Renal cortex interstitium (tissue), 11 donors: ENCODE results near the gene FAM217B. TPM values are rescaled to one million over a fixed set of nuclear protein-coding genes. Genes with fewer than 3 reads are reported as not detected.

Experiments used
- DNase-seq, 11 donors: peaks; one replicate each; pipeline ENCODE4 v3.0.0-alpha.2; 2013; ENCODE audit warnings: low read depth in 9 of 11, low spot score in 4 of 11; ENCODE audit errors: extremely low read depth in 1 of 11
- polyA plus RNA-seq, 3 donors: library from polyadenylated mRNA; unstranded; fragments of 120-200 nt; gene quantifications; one replicate each; pipeline ENCODE4 v1.2.1, GENCODE V29; 2013; ENCODE audit not compliant: insufficient read length in 3 of 3

FAM217B gene
- polyA plus RNA-seq, 3 donors, result 20.4 to 27.0 (median 21.8) TPM

DNA sequence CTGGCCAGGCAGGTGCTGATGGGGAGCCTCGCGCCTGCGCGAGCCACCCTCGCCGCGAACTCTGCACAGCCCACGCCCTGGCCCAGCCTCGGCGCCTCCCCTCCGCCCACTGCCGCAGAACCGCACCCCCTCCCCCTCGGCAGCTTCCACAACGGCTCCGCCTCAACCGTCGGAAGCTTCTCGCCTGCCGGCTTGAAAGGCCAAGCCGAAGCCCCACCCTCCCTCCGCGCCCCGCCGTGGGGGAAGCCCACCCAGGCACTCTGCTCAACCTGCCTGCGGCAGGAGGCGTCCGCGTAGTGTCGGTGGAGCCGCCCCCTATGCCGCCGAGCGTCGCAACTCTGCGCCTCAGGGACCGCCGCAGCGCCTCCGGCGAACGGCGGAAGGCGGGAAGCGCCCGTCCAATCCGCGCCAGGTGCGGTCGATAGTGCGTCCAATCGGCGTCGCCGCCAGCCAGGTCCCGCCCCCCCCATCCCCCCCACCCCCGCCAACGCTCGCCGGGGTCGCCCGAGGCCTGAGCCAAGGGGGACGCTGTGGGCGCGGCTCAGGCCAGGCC, 6.8 kb upstream of the FAM217B start, which contains the start of gene SYCP2:
Gene SYCP2, minus strand, starts transcription at position 342 of the 553 bp plus-strand sequence. CDS start 11,224 bp downstream, outside the sequence.
- DNase-seq, result peak in 4 of 11 donors; percentile 25 to 39 (median 29)

DNA sequence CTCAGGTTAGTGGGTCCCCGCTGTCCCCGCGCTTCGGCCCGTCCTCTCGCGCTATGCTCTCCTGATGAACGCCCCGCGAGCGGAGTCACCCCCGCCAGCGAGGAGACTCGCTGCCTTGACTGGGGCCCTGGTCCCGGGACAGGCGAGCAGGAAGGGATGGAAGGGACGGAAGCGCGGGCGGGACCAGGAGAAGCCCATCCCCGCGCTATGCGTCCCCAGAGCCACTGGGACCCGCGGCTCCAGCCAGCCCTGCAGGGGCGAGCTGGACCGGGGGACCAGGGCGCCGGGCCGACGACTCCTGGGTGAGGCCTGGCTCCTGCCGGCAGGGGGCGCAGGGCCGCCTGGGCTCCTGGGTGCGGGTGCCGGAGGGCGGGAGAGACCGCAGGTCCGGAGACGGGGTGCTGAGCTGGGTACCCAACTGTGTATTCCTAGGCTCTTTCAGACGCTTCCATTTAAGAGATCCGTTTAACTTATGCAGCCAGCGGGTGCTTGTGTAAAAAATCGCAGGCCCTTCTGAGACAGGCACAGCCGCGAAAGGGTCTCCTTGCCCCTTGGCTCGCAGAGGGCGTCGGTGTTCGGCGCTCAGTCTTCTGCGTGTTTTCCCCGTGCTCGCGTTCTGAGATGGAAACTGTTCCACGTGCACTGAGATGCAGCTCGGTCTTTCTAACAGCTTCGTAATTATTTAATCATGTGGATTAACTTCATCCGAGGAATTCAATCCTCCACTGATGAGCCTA, 6.2 kb upstream of the FAM217B start:
- peak in 10 of 11 donors; percentile 42 to 77 (median 68) for DNase-seq

DNA sequence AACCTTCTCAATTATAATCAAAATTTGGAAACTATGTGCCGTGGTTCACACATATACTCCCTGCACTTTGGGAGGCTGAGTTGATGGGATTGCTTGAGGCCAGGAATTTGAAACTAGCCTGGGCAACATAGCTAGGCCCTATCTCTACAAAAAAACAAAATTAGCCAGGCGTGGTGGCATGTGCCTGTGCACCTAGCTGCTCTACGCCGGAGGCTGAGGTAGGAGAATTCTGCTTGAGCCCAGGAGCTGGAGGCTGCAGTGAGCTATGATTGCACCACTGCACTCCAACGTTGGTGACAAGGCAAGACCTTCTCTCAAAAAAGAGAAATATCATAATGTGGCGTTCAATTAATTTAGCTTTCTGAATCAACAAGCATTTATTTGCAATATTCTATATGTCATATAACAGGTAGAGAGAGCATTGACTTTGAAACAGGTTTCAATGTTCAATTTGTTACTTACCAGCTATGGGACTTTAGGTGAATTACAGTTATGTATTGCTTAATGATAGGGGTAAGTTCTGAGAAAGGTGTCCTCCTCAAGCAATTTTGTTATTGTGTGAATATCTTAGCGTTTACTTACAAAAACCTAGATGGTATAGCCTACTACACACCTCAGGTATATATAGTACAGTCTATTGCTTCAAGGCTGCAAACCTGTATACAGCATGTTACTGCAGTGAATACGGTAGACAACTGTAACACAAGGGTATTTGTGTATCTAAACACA, 4.6 kb upstream of the FAM217B start:
- no peak for DNase-seq

DNA sequence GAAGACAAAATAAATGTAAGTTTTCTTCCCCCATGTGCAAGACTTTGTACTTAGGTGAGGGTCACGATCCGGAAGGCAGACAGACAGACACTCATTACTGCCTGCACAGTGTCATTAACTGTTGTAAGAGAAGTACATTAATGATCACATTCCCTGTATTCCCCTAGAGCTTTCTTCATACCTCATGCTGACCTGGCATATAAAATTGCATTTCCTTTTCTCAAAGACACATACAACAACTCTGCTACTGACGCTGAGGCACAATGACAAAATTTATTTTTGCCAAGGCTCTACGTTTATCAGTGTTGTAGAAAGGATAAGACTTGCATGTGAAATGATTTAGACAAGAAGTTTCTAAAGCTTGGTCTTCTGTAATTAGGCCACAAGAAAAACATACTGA, 3.8 kb upstream of the FAM217B start:
- DNase-seq, result no peak

DNA sequence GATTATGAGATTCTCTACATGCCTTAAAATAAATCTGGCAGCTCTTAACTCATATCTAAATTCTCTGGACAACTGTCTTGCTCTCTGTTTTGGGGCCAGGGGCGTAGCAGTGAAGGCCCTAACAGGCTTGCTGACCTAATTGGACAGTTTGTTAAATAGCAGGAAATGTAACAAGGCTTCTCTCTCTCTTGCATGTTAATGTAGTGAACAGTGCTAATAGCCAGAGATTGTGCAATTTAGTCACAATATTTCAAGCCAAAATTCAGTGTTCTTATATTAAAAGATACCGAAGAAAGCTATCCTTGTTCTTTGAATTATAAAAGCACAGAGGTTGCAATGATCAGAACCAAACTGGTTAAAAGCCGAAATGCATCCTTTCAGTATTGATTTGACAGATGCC, 3.0 kb upstream of the FAM217B start:
- no peak for DNase-seq

DNA sequence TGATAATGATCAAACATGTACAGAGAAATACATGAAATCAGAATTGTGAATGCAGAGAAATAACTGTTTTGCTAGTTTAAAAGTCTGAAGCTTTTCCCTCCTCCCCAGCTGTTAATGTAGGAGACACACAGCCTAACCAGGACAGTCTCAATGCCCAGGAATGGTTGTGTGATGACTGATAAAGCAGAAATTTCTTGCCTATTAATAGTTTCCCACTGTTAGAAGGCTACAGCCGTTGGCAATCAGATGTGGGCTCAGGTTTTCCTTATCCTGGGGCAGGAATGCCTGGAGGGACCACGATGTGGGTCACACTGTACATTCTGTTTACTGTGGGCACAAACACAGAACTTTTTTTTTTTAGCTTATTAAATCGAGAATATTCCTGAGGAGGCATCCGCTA, 2.0 kb upstream of the FAM217B start:
- DNase-seq, result no peak

DNA sequence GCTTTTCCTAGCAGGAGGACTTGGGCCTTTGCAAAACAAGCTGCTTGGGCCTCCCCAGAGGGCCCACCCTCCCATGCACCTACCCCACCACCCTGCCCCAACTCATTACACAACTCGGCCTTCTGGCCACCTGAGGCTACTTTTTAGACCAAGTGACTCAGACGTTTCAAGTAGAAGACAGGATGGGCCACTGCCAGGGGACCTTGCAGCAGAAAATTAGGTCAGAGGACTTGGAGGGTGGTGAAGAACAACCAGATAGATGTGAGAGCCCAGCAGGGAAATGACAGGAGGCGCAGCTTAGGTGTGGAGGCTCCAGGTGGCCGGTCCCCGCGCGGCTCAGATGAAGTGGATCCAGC, 1.5 kb upstream of the FAM217B start:
- no peak for DNase-seq

DNA sequence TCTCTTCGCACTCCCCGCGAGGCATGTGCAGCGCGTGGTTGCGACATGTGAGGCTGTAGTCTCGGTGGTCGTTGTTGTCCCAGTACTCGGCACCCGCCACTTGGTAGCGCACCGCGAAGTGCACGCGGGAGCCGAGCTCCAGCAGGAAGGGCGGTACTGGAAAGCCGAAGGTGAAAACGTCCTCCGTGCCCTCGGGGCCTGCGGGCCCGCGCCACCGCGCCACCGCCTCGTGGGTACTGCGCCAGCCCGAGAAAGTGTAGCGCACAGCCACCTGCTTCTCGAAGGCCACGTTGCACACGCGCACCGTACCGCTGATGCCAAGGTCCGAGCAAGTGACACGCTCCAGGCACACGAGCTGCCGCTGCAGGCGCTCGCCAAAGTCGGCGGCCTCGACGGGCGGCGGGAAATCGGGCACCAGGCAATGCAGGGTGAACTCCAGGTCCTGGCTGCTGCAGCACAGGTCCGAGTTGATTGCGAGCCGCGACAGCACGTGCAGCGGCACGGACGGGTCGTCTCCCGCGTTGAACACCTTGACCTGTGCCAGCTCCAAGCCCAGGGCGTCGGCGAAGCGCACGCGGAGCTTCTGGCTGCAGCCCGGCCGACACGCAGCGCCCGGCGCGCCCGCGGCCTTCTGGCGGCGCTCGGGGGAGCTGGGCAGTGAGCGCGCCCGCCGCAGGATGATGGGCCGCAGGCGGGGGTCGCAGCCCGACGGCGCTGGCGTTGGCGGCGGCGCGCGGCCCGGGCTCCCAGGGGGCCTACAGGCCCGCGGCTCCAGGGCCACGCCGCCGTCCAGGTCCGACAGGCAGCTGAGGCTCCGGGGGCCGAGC, 924 bp upstream of the FAM217B start:
- peak in 3 of 11 donors; percentile 19 to 35 (median 30) for DNase-seq

DNA sequence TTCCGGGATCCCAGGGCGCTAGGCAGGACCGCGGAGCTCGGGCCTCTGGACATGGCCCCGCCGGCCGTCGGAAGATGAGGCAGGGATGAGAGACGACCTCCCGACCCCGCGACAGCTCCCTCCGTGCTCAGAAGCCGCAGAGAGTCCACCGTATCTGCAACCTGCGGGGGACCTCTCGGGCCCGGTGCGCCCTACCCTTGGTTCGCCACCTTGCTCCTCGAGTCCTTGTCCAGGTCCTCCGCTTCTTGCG, 385 bp upstream of the FAM217B start:
- peak in 2 of 11 donors; percentile 16 to 17 for DNase-seq

DNA sequence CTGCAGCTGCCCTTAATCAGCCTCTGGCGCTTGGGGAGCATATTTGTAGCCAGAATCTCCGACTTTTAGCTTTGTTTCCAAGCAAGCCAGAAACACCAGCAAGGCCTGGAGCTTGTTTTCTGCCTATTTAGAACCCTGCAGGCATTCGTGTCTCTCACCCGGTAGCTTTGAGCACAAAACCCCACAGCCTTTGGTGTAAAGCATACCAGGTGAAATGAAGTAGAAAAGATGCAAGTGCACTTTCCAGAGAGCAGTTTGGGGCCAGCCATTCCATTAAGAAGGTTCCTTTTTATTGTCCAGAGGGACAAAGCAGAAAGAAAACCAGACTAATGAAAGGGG, 736 bp downstream of the FAM217B start:
- no peak for DNase-seq

DNA sequence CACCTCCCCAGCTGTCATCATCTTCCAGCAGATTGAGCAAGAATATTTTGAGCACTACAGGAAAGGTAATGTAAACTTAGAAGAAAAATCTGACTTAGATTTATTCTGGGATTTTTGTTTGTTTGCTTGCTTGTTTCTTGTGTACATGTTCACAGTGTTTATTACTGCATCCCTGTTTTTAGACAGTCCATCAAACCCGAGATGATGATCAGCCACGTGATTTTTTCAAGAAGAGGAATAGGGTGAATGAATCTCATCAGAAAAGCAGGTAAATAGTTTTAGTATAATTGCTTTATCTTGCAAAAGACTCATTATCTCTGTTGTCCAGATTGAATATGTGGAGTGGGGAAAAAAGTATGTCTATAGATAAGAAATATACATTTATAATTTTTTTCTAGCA, 2.1 kb downstream of the FAM217B start:
- DNase-seq, result no peak

DNA sequence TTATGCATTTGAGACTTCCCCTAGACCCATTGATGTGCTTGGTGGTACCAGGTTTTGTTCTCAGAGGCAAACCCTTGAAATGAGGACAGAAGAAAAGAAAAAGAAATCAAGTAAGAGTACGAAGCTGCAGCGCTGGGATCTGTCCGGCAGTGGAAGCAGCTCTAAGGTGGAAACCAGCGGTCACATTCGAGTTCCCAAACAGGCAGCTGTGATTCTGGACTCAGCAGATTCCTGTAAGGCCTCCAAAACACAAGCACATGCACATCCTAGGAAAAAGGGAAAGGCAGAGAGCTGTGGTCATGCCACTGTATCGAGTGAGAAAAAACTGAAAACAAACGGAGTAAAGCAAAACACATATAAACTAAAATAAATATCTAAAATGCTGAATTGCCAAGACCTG, 4.5 kb downstream of the FAM217B start:
- DNase-seq, result no peak

DNA sequence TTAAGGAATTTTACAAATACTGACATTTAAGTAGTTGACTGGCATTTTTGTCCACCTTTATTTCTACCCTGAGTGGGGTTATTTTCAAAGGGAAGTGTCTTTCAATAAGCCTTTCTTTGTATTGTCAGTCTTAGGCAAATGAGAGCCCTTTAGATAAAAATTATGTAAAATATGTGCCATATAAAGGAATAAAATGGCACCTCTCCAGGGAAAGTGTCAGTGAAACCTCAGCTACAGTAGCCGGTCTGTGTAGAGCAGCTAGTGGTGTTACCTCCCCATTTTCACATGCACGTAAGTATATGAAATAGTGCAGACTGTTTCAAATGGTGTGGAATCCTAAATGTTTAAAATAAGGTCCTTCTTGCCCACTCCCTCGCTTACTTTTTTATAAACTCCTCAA, 5.0 kb downstream of the FAM217B start:
- no peak for DNase-seq

DNA sequence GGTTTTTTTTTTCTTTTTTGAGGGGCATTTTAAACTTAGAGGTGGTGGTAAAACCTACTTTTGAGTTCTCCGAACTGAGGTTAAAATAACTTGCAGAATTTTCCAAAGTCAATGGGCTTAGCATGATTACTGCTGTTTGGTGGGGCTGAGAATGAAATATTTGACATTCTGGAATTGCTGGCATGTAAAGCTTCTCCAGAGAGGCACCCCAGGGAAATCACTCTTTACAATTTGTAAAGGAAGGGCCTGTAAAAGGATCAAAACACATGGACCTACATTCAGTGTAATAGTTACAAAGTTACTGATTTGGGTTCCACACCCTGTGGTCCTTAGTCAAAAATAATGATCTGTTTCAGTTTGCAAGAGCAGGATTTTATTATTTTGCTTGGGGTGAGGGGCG, 5.5 kb downstream of the FAM217B start:
- no peak for DNase-seq

DNA sequence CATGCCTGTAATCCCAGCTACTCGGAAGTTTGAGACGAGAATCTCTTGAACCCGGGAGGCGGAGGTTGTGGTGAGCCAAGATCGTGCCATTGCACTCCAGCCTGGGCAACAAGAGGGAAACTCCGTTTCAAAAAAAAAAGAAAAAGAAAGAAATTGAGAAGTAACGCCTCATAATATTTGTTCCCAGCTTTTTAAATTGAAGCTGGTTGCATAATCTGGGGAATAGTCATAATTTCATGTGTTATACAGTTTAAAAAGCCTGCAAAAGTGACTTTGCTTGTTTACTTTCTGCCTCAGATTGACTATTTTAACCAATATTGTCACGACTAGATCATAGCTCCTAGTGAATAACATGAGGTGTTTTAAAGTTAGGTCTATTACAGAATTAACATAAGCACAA, 7.2 kb downstream of the FAM217B start:
- DNase-seq, result no peak

DNA sequence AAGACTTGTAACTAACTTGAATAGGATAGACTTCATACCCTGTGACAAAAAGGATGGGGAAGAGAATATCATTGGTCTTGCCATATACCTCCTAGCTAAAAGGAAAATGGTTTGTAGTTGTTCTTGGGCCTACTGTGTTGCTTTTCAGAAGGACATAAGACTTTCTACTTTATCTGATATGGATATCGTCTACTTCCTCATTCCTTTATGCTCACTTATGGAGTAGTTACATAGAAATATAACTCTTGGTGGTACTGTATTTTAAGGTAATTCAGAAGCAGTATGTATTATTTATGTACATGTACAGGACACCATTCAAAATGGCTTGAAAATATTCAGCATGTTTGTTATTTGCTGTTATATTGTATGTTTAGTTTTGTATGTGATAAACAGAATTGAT, 8.0 kb downstream of the FAM217B start:
- no peak for DNase-seq

DNA sequence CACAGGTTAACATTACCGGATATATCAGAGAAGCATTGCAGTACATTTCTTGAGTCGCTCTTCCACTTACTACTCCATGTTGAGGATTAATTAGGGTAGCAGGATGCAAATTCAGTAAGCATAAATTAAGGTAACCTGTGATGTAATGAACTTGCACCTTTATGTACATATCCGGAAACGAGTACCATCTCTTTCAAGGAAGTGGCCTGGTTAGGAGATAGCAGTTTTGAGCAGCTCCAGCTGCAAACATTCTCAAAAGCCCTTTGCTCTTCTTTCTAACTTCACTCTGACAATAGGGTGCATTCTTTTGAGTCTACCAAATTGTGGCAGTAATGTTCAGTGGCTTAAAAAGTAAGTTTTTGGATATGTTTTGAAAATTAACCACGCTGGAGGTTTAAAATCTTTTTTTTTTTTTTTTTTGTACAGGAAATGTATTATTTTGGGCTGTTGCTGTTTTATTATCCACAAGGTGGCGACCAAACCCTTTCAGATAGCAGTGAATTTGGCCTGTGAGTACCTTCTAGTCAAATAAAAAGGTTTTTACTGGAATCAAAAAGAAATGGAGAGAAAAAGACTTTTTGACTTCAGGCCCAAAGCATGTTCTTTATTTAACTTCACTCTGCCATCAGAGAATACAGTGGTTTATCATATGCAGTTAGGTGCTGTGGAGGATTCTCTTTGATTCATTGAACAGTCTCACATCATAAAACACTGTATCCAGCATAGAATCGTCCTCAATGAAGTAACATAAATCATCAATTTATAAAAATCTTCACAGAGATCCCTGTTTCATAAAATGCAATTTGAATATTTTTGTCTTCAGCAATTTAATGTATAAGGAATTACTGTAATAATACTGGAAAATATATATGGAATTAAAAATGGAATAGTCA, 8.9 kb downstream of the FAM217B start:
- DNase-seq, result peak in 8 of 11 donors; percentile 29 to 62 (median 42)

DNA sequence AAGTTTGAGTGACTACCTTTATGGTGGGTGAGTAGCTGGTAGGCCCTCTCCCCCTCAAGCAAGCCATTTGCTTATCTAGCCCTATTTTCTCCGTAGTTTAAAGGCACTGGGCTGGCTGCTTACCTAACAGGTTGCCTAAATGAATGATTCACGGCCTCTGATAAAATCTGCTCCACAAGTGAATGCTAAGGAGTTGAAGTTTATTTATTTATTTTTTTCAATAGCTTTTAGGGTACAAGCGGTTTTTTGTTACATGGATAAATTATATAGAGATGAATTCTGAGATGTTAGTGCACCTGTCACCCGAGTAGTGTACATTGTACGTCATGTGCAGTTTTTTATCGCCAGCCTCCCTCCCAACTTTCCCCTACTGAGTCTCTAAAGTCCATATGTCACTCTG, 9.7 kb downstream of the FAM217B start:
- DNase-seq, result no peak

DNA sequence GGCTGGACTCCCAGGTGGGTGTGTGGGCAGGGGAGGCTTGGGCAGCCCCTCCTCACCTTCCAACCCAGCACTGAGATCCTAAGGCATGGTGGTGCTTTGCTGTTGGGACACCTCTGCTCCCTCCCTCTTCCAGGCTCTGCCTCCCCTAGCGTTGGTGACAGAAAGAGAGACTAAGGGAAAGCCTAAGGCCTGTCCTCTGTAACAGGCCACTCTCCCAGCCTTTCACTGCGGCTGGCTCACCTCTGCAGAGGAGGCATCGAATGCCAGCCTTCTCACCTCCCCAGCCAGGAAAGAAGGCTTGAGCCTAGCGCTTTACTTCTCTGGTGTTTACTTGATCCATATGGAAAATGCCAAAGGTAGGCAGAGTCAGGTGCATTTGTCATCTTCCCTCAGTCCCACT, 14.5 kb downstream of the FAM217B start:
- DNase-seq, result no peak
